Measurements from ENCODE around the gene PKIG.

The PKIG gene

GRCh38 chr20:44542890-44543289, 39.5 kb upstream of the PKIG start:
- H3K4me3 ChIP-seq (ENCODE audit: low read depth, low read length), result no peak overlapping the region
- DNase-seq (ENCODE audit: low read depth), result no peak
- no peak for TF ChIP-seq CTCF (IDR thresholded peaks at IDR 0.05; ENCODE audit: insufficient read depth, low read depth, low read length, missing control alignments)

- no peak for DNase-seq (ENCODE audit: low read depth)
- no peak for TF ChIP-seq CTCF (IDR thresholded peaks at IDR 0.05; ENCODE audit: insufficient read depth, low read depth, low read length, missing control alignments)
- no peak overlapping the region for H3K4me3 ChIP-seq (ENCODE audit: low read depth, low read length)
Observed at GRCh38 chr20:44543358-44543757, 39.0 kb upstream of the PKIG start.

- no peak overlapping the region for H3K4me3 ChIP-seq (ENCODE audit: low read depth, low read length)
- DNase-seq (ENCODE audit: low read depth), result no peak
- TF ChIP-seq CTCF (IDR thresholded peaks at IDR 0.05; ENCODE audit: insufficient read depth, low read depth, low read length, missing control alignments), result no peak
Observed at GRCh38 chr20:44544263-44544662, 38.1 kb upstream of the PKIG start.

- H3K4me3 ChIP-seq (ENCODE audit: low read depth, low read length), result no peak overlapping the region
- TF ChIP-seq CTCF (IDR thresholded peaks at IDR 0.05; ENCODE audit: insufficient read depth, low read depth, low read length, missing control alignments), result no peak
- no peak for DNase-seq (ENCODE audit: low read depth)
Observed at GRCh38 chr20:44547419-44547818, 35.0 kb upstream of the PKIG start.

GRCh38 chr20:44549123-44549522, 33.3 kb upstream of the PKIG start:
- no peak for DNase-seq (ENCODE audit: low read depth)
- no peak overlapping the region for H3K4me3 ChIP-seq (ENCODE audit: low read depth, low read length)
- TF ChIP-seq CTCF (IDR thresholded peaks at IDR 0.05; ENCODE audit: insufficient read depth, low read depth, low read length, missing control alignments), result no peak

GRCh38 chr20:44552050-44552449, 30.3 kb upstream of the PKIG start:
- DNase-seq (ENCODE audit: low read depth), result no peak
- no peak overlapping the region for H3K4me3 ChIP-seq (ENCODE audit: low read depth, low read length)
- TF ChIP-seq CTCF (IDR thresholded peaks at IDR 0.05; ENCODE audit: insufficient read depth, low read depth, low read length, missing control alignments), result no peak

- DNase-seq (ENCODE audit: low read depth), result no peak
- H3K4me3 ChIP-seq (ENCODE audit: low read depth, low read length), result no peak overlapping the region
- no peak for TF ChIP-seq CTCF (IDR thresholded peaks at IDR 0.05; ENCODE audit: insufficient read depth, low read depth, low read length, missing control alignments)
Observed at GRCh38 chr20:44552568-44552949, 29.8 kb upstream of the PKIG start.
